C4-2B (cell line): Measurements from ENCODE around the gene AGBL2.
"Not testable (repeated sequence)": the region's sequence is repeated elsewhere in the genome, so short reads cannot be mapped to it uniquely, and the experiment has no call there.

ENCODE experiments used
- H3K27ac ChIP-seq: fragments of 450-650 bp; 2 replicates; pipeline ENCODE4 v1.5.1; 2017
- CTCF ChIP-seq: fragments of 450-650 bp; conservative IDR thresholded peaks from 2 replicates; pipeline ENCODE4 v1.5.1; 2017; ENCODE audit warnings: mild to moderate bottlenecking
- ZFX ChIP-seq: fragments of 450-650 bp; IDR thresholded peaks from 2 replicates; pipeline ENCODE4 v1.6.1; 2017

The AGBL2 gene

DNA sequence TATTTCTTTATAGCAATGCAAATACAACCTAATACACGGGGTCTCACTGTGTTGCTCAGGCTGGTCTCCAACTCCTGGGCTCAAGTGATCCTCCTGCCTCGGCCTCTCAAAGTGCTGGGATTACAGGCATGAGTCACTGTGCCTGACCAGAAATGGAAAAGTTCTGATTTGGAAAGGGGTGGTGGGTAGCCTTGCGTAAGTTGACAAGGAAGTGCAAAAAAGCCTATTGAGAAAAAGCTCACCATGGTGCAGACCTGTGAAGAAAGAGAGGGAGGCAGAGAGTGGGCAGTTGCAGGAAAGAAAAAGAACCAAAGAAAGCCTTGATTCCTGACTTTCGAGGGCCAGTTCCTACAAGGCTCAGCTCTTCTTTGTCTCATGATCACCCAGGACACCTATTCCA is 27.1 kb downstream of the AGBL2 start:
- TF ChIP-seq CTCF: no peak
- TF ChIP-seq ZFX: no peak
- no peak overlapping the region for H3K27ac ChIP-seq

- H3K27ac ChIP-seq: not testable (repeated sequence)
Measured at GRCh38 chr11:47686704-47687103, 28.5 kb downstream of the AGBL2 start.

DNA sequence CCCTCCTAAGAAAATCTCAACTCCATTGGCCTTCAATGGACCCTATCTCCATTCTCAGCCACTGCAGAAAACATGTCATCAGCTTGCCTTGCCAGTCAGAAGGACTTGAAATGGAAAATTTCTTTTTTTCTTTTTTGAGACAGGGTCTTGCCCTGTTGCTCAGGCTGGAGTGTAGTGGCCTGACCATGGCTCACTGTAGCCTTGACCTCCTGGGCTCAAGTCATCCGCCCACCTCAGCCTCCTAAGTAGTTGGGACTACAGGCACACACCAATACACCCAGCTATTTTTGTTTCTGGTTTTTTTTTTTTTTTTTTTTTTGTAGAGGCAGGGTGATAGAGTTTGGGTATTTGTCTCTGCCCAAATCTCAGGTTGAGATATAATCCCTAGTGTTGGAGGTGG is 29.0 kb downstream of the AGBL2 start:
- no peak overlapping the region for H3K27ac ChIP-seq
- TF ChIP-seq ZFX (no peak), CTCF (no peak)

GRCh38 chr11:47675851-47676250 is 39.3 kb downstream of the AGBL2 start:
- TF ChIP-seq ZFX: no peak
- no peak for TF ChIP-seq CTCF
- no peak overlapping the region for H3K27ac ChIP-seq

- H3K27ac ChIP-seq: no peak overlapping the region
- TF ChIP-seq CTCF (no peak), ZFX (no peak)
Measured at GRCh38 chr11:47672283-47672730, 42.9 kb downstream of the AGBL2 start.

DNA sequence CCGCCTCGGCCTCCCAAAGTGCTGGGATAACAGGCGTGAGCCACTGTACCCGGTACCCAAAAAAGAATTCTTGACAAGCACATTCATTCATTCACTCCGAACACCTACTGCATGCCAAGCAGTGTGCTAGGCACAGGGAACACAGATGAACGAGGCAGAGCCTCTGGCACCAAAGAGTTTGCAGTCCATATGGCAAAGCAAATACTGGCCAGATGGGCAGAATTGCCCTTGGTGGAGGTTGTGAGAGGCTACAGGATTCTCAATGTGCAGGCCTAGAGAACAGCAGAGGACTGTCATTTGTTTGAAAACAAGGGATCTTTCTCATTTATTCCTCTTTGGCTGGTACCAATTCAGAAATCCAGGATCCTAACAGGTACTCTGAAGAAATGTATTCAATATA is 45.3 kb downstream of the AGBL2 start:
- H3K27ac ChIP-seq: no peak overlapping the region
- no peak for TF ChIP-seq ZFX
- TF ChIP-seq CTCF: no peak

DNA sequence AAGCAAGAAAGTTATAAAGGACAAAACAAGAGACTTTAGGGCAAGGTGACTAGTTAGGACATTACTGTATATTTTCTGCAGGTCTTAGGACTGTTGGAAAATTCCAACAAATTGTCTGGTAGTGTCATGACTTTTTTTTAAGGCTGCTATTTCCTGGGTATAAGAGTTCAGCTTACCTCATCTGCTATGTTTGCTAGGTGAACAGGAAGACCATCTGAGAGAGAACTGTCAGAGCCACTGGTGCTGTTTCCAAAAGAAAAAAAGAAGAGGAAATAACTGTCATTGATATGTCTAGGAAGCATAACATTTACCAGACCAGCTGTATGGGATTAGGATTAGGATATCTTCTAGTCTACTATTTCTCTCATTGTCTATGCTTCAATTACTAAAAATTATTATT is 46.5 kb downstream of the AGBL2 start:
- TF ChIP-seq ZFX (no peak), CTCF (no peak)
- no peak overlapping the region for H3K27ac ChIP-seq

GRCh38 chr11:47667555-47667954 is 47.6 kb downstream of the AGBL2 start:
- TF ChIP-seq ZFX (no peak), CTCF (no peak)
- no peak overlapping the region for H3K27ac ChIP-seq
